GM18498 (cell line): ENCODE results near the gene SREBF1.

Experiments
- ATAC-seq: cut with Tn5 transposase; IDR thresholded peaks from one replicate; pipeline ENCODE4 v1.9.1; 2021; ENCODE audit warnings: mild to moderate bottlenecking, moderate library complexity; ENCODE audit not compliant: unreplicated experiment

The SREBF1 gene

DNA sequence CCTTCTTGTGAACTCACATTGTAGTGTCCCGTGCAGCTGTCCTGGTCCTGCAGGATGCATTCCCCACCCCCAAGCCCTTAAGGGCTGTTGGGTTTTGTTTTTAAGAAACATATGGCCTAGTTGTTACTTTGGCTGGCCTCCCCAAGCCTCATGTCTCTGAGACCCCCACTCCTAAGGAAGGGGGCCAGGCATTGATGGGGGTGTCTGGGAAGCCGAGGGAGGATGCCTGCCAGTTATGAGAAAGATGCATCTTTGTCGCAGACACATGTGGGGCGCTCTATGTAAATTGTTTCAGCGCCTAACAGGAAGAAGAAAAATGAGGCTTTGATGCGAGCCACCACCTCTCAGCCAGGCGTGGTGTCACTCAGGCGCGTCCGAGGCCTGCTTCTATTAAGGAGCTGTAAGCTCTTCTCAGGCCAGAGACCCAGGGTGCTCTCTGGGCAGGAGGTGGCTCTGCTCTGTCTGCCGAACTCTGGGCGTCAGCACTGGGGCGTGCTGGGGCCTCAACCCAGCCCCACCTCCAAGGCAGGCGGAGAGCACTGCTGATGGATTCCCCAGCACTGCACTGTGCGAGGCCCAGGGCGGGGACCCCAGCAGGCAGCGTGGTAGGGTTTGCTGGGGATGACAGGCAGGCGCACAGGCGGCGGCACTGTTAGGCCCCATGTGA lies 70.6 kb downstream of the SREBF1 start:
- ATAC-seq, result no peak

DNA sequence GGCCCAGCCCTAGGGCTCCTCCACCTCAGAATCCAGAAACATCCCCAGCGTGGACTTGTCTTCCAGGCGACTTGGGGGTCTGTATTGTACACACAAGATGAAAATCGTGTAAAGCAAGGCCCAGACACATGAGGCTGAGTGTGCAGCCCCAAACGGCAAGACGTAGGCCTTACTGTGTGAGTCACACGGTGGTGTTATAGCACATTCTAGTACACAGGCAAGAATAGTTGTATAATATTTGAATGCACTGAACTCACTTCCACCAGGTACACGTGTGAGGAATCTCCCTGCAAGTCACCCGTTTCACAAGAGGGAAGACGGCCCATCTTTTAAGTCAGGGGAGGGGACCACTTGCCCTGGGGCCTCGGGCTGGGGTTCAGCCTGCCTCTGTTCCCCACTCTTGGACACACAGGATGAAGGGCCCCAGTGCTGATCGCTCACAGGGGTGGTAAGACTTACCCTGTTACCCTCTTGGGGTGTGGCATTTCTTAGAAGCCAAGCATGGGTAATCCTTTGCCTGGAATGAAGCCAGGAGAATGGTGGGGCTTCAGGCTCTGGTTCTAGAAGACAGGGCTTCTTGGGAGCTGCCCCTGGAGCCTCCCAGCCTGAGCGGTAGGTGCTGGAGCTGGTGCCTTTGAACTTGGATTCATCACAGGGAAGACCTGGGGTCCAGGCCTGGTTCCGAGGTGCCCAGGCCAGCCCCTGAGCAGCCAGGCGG lies 71.3 kb downstream of the SREBF1 start:
- no peak for ATAC-seq

DNA sequence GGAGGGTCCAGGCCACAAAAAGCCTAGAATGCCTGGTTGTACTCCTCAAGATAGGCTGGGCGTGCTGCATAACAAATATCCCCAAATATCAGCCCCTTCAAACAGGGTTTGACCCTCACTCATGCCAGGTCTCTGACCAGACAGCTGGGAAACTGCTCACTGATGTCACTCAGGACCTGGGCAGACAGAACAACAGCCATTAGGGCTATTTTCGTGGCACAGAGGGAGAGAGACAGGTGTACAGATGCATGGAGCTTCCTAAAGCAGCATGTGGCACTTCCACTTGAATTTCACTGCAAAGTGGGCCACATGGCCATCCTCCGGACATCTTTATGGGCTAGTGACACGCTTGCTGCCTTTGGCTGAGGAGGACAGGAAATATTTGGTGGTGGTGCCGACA lies 73.1 kb downstream of the SREBF1 start:
- ATAC-seq, result no peak

DNA sequence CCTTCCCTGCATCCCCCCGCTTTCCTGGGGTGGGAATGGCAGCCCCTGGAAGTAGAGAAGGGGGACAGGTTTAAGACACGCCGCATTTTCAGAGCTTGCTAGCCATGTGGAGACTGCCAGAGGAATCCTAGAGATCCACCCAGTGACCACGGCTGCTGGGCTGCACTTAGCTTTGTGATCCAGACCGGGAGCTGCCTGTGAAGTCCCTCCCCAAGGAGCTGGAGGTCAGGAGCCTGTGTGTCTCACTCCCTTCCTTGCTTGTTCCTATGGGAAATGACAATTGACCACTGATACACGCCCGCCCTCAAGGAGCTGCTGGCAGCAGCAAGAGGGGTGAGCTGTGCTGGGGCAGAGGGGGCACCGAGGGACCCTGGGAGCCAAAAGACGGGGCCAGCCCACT lies 73.7 kb downstream of the SREBF1 start:
- ATAC-seq, result no peak

DNA sequence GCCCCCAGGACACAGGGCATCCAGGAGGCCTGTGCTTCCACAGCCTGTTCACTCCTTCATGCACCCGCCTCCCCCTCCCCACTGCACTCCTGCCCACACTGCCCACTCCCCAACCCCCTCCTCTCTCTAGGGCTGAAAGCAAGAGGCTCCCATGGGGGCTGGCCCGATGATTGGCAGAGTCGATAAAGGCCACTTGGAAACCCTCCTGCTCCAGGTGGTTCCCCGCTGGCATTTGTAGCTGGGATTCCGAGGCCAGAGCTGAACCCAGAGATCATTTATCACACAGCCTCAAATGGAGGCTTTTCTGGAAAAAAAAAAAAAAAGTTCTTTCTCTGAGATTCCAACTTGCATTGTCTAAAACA lies 74.1 kb downstream of the SREBF1 start:
- ATAC-seq, result no peak
